ENCODE measurements around the gene POLR1H. TPM values are rescaled to one million over a fixed set of nuclear protein-coding genes. Genes with fewer than 3 reads are reported as not detected.

The POLR1H gene
- total RNA-seq, 1 experiment from 2014 or later = 42.6 TPM

GRCh38 chr6:30100585-30101443 is 39.7 kb downstream of the POLR1H start:
- Histone ChIP-seq H3K79me2 (ENCODE audit: insufficient read depth, low read length) (no peaks in the 10 kb centered on the region), H2AFZ (ENCODE audit: low read depth, low read length, poor library complexity, severe bottlenecking) (peak overlapping the region; percentile 75), H3K27me3 (ENCODE audit: insufficient read depth, low read length) (no peaks in the 10 kb centered on the region), H3K4me1 (ENCODE audit: control insufficient read depth in 1 of 2, insufficient read depth in 2 of 2, low read length in 2 of 2) (peaks cover 23 to 58% of the 10 kb centered on the region in 2 experiments), H3K36me3 (ENCODE audit: control insufficient read depth in 1 of 2, insufficient read depth in 2 of 2, low read length in 2 of 2) (no peaks in the 10 kb centered on the region), H3K9me2 (ENCODE audit: insufficient read depth) (no peaks in the 10 kb centered on the region), H3K9me3 (ENCODE audit: control insufficient read depth in 1 of 2, insufficient read depth in 1 of 2, low read depth in 1 of 2, low read length in 2 of 2) (no peaks in the 10 kb centered on the region), H3K4me3 (replicated peaks in 1 of 2; ENCODE audit: low read depth in 1 of 2, low read length in 2 of 2) (peak overlapping the region; percentile 50 to 56), H3K9ac (ENCODE audit: low read length) (peak overlapping the region; percentile 64), H3K4me2 (ENCODE audit: low read length) (peak overlapping the region; percentile 91), H4K20me1 (ENCODE audit: insufficient read depth) (no peaks in the 10 kb centered on the region), H3K27ac (ENCODE audit: low read depth, low read length) (no peak overlapping the region)
- ATAC-seq (peak; percentile 43), DNase-seq (ENCODE audit: low read depth, low spot score) (no peak)
- TF ChIP-seq ZFX (IDR thresholded peaks at IDR 0.05) = no peak
- TF ChIP-seq EZH2phosphoT487 (IDR thresholded peaks at IDR 0.05; ENCODE audit: borderline replicate concordance) = no peak
- TF ChIP-seq CEBPB (IDR thresholded peaks at IDR 0.05; ENCODE audit: low read depth) = no peak; the same call in 1 of the 2 replicates
- peak; percentile 62; the same call in 1 of the 2 replicates for TF ChIP-seq CBX3 (IDR thresholded peaks at IDR 0.05; ENCODE audit: low read depth)
- TF ChIP-seq, protein P1, sequence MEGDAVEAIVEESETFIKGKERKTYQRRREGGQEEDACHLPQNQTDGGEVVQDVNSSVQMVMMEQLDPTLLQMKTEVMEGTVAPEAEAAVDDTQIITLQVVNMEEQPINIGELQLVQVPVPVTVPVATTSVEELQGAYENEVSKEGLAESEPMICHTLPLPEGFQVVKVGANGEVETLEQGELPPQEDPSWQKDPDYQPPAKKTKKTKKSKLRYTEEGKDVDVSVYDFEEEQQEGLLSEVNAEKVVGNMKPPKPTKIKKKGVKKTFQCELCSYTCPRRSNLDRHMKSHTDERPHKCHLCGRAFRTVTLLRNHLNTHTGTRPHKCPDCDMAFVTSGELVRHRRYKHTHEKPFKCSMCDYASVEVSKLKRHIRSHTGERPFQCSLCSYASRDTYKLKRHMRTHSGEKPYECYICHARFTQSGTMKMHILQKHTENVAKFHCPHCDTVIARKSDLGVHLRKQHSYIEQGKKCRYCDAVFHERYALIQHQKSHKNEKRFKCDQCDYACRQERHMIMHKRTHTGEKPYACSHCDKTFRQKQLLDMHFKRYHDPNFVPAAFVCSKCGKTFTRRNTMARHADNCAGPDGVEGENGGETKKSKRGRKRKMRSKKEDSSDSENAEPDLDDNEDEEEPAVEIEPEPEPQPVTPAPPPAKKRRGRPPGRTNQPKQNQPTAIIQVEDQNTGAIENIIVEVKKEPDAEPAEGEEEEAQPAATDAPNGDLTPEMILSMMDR (IDR thresholded peaks at IDR 0.05 in 2 of 3, conservative IDR thresholded peaks at IDR 0.05 in 1 of 3; ENCODE audit: borderline replicate concordance in 1 of 3, insufficient read depth in 1 of 3, low read depth in 2 of 3, low read length in 2 of 3) = no peak
- TF ChIP-seq RAD21 (IDR thresholded peaks at IDR 0.05; ENCODE audit: low read depth) = no peak
- no peak for TF ChIP-seq POLR2A (IDR thresholded peaks at IDR 0.05; ENCODE audit: borderline replicate concordance, extremely low read depth, insufficient read depth, insufficient read length)
- TF ChIP-seq TCF7L2 (IDR thresholded peaks at IDR 0.05; ENCODE audit: borderline replicate concordance, extremely low read depth, insufficient read depth, insufficient read length) = no peak
- TF ChIP-seq EGR1 (IDR thresholded peaks at IDR 0.05; ENCODE audit: low read depth) = peak; percentile 77
- TF ChIP-seq, protein P2, sequence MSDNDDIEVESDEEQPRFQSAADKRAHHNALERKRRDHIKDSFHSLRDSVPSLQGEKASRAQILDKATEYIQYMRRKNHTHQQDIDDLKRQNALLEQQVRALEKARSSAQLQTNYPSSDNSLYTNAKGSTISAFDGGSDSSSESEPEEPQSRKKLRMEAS (IDR thresholded peaks at IDR 0.05) = peak; percentile 90
- TF ChIP-seq FOSL1 (IDR thresholded peaks at IDR 0.05; ENCODE audit: low read depth) = no peak; the same call in 1 of the 2 replicates
- TF ChIP-seq EZH2 (IDR thresholded peaks at IDR 0.05) = no peak
- TF ChIP-seq YY1 (IDR thresholded peaks at IDR 0.05; ENCODE audit: extremely low read depth, insufficient replicate concordance, low read depth, low read length) = no peak
- ChIA-PET POLR2A (interaction anchor here (1.2 to 1.4 kb wide), 3 partner anchors 9 to 39 kb away, joined by 4 to 18 read pairs (median 6); partner anchors contain the start of gene POLR1H), RAD21 (ENCODE audit: low non-redundant PET in 1 of 2, low total read pairs in 2 of 2, uncharacterized antibody in 2 of 2, unreplicated experiment in 2 of 2) (interaction anchor here in 1 of 2 experiments (1.2 kb wide), 1 partner anchor 34 kb away, joined by 3 read pairs; the partner anchor contains the start of gene PPP1R11), CTCF (interaction anchor here (0.9 to 6.4 kb wide), 2 partner anchors 31 to 253 kb away, joined by 3 to 105 read pairs; no protein-coding TSS in a partner anchor)
- no TSS peak for BruUV-seq (replicated peaks)
- intact Hi-C loops (cut with micrococcal nuclease) = no loop called here

All from HCT116 (cell line).